AML-193 (cell line): ENCODE results near the gene FLG2.
"Not testable (repeated sequence)": the region's sequence is repeated elsewhere in the genome, so short reads cannot be mapped to it uniquely, and the experiment has no call there.

Source experiments
- DNase-seq, 2 experiments: peaks; one replicate each; lab custom pipeline; 2025; lab: John Stamatoyannopoulos, UW

Gene FLG2

DNA sequence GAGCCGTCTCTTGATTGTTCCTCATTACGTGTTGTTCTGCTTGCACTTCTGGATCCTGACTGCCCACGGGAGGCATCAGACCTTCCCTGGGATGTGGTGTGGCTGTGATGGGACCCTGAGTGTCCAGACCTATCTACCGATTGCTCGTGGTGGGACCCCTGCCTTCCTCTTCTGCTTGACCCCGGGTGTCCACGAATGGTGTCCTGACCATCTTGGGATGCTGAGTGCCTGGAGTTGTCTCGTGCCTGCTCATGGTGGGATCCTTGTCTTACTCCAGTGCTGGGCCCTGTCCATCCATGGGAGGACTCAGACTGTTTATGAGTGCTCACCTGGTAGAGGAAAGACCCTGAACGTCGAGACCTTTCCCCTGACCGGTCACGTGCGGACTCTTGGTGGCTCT, 47.6 kb downstream of the FLG2 start:
- DNase-seq, result not testable (repeated sequence)

DNA sequence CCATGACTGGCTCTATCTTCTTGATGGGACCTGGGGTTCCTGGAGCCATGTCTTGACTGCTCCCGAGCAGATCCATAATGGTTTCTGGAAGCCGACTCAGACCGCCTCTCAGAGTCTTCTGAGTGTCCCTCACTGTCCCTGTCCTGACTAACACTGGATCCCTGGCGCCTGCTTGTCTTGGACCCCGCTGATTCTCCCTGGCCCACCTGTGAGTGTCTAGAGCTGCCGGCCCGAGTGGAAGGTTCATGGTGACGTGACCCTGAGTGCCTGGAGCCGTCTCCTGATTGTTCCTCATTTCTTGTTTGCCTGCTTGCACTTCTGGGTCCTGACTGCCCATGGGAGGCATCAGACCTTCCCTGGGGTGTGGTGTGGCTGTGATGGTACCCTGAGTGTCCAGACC, 49.9 kb downstream of the FLG2 start:
- DNase-seq, result no peak

- not testable (repeated sequence) for DNase-seq
Observed at GRCh38 chr1:152309320-152309901, 50.4 kb downstream of the FLG2 start.

GRCh38 chr1:152308758-152309157, 51.0 kb downstream of the FLG2 start:
- not testable (repeated sequence) for DNase-seq

DNA sequence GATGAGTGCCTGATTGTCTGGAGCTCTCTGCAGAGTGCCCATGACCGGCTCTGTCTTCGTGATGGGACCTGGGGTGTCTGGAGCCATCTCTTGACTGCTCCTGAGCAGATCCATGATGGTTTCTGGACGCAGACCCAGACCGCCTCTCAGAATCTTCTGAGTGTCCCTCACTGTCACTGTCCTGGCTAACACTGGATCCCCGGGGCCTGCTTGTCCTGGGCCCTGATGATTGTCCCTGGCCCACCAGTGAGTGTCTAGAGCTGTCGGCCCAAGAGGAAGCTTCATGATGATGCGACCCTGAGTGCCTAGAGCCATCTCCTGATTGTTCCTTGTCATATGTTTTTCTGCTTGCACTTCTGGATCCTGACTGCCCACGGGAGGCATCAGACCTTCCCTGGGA, 51.8 kb downstream of the FLG2 start:
- not testable (repeated sequence) for DNase-seq

DNA sequence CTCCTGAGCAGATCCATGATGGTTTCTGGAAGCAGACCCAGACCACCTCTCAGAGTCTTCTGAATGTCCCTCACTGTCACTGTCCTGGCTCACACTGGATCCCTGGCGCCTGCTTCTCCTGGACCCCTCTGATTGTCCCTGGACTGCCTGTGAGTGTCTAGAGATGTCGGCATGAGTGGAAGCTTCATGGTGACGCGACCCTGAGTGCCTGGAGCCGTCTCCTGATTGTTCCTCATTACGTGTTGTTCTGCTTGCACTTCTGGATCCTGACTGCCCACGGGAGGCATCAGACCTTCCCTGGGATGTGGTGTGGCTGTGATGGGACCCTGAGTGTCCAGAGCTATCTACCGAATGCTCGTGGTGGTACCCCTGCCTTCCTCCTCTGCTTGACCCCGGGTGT, 53.7 kb downstream of the FLG2 start:
- DNase-seq, result not testable (repeated sequence)

- not testable (repeated sequence) for DNase-seq
Observed at GRCh38 chr1:152304773-152305172, 55.0 kb downstream of the FLG2 start.

- DNase-seq, result not testable (repeated sequence)
Observed at GRCh38 chr1:152303139-152303872, 56.5 kb downstream of the FLG2 start.
